Gastroesophageal sphincter (tissue), 3 donors: ENCODE results near the gene OR4S1.
"Not testable (repeated sequence)": the region's sequence is repeated elsewhere in the genome, so short reads cannot be mapped to it uniquely, and the experiment has no call there.

ENCODE experiments used
- CTCF ChIP-seq, 4 experiments: fragments of 200-600 bp in 2 of 4; fragments of 450-650 bp in 2 of 4; sonication (generic) in 1 of 4; IDR thresholded peaks; one replicate each; pipeline ENCODE4 v1.5.1; 2017 to 2019; ENCODE audit warnings: antibody characterized with exemption in 4 of 4, mild to moderate bottlenecking in 2 of 4, moderate library complexity in 2 of 4
- POLR2AphosphoS5 ChIP-seq: sonication (generic); formaldehyde crosslinking; IDR thresholded peaks from one replicate; pipeline ENCODE4 v1.6.1; 2017; ENCODE audit warnings: antibody characterized with exemption

- not testable (repeated sequence) for TF ChIP-seq CTCF (IDR thresholded peaks at IDR 0.05); POLR2AphosphoS5
Measured at GRCh38 chr11:48313590-48313989, 7.6 kb downstream of the OR4S1 start.
